Kidney (tissue), 14 donors: ENCODE data around the gene RFPL1. TPM values are rescaled to one million over a fixed set of nuclear protein-coding genes. Genes with fewer than 3 reads are reported as not detected.
A peak's percentile ranks its signal among the peaks of the same experiment; 100 is the strongest.

Experiments used
- DNase-seq, 5 donors: peaks; one replicate each; pipeline ENCODE4 v3.0.0-alpha.2; 2013 to 2020
- FAIRE-seq: peaks from 2 replicates; lab custom pipeline; 2012; peaks lifted over from hg19 to GRCh38; lab: Jason Lieb, UNC
- H3K27ac ChIP-seq, 2 donors: one replicate each; pipeline ENCODE4 v1.7.0; 2013; ENCODE audit warnings: low read depth in 2 of 2, low read length in 2 of 2, inconsistent platforms in 1 of 2
- H3K27me3 ChIP-seq: one replicate; pipeline ENCODE4 v1.7.1; 2013; ENCODE audit warnings: low read length, inconsistent platforms; ENCODE audit not compliant: control insufficient read depth, insufficient read depth
- H3K36me3 ChIP-seq, 3 donors: one replicate each; pipeline versions ENCODE4 v1.7.0 to v1.7.1; 2013; ENCODE audit warnings: low read length in 3 of 3, control low read depth in 1 of 3, inconsistent platforms in 1 of 3; ENCODE audit not compliant: insufficient read depth in 3 of 3, control insufficient read depth in 2 of 3
- H3K4me1 ChIP-seq, 3 donors: one replicate each; pipeline versions ENCODE4 v1.7.0 to v1.7.1; 2013; ENCODE audit warnings: low read length in 3 of 3, inconsistent platforms in 1 of 3, low read depth in 1 of 3; ENCODE audit not compliant: control insufficient read depth in 2 of 3, insufficient read depth in 2 of 3
- H3K4me3 ChIP-seq, 3 donors: one replicate each; pipeline versions ENCODE4 v1.7.0 to v1.8.1; 2013; ENCODE audit warnings: low read length in 3 of 3, control low read depth in 1 of 3, inconsistent platforms in 1 of 3
- H3K9ac ChIP-seq, 3 donors: one replicate each; pipeline versions ENCODE4 v1.7.0 to v1.7.1; 2013; ENCODE audit warnings: low read length in 3 of 3, control low read depth in 1 of 3, inconsistent platforms in 1 of 3
- H3K9me3 ChIP-seq, 3 donors: one replicate each; pipeline versions ENCODE4 v1.7.0 to v1.7.1; 2013; ENCODE audit warnings: low read length in 3 of 3, control low read depth in 1 of 3, inconsistent platforms in 1 of 3; ENCODE audit not compliant: control insufficient read depth in 2 of 3, insufficient read depth in 1 of 3
- CTCF ChIP-seq: IDR thresholded peaks from 3 replicates; pipeline ENCODE4 v1.5.1; 2012; ENCODE audit warnings: mild to moderate bottlenecking, moderate library complexity, borderline replicate concordance; ENCODE audit not compliant: insufficient read depth; ENCODE audit errors: extremely low read depth
- intact Hi-C: fragments of 100-400 bp; cut with DNase I; formaldehyde crosslinking; loops from one replicate; pipeline ENCODE4 v1.11.1; 2022
- polyA plus RNA-seq: library from polyadenylated mRNA; stranded (reverse); fragments of 350-450 nt; fragmentation: Illumina TruSeq; extraction: RNeasy Lipid Tissue Mini Kit (QIAGEN cat#74804); gene quantifications from one replicate; pipeline ENCODE4 v1.2.3, GENCODE V29; 2014; ENCODE audit warnings: low read depth, low replicate concordance; ENCODE audit not compliant: insufficient read depth
- total RNA-seq: library from RNA; stranded (reverse); fragmentation: NEBNext Ultra II Directional; extraction: Animal tissue kit (Norgen Biotek cat#: 25700); gene quantifications from one replicate; pipeline ENCODE4 v1.2.1, GENCODE V29; 2021
- donor health status: control.
- donor health status: control.
- donor health status: control.
- donor health status: control.
- donor health status: control.
- donor health status: DM: yes; HTN: yes; CAD: no.
- donor health status: Normal renal cell carcinoma (clear cell type).

Gene RFPL1
- total and polyA plus RNA-seq, 2 donors from 2014 or later: not detected

DNA sequence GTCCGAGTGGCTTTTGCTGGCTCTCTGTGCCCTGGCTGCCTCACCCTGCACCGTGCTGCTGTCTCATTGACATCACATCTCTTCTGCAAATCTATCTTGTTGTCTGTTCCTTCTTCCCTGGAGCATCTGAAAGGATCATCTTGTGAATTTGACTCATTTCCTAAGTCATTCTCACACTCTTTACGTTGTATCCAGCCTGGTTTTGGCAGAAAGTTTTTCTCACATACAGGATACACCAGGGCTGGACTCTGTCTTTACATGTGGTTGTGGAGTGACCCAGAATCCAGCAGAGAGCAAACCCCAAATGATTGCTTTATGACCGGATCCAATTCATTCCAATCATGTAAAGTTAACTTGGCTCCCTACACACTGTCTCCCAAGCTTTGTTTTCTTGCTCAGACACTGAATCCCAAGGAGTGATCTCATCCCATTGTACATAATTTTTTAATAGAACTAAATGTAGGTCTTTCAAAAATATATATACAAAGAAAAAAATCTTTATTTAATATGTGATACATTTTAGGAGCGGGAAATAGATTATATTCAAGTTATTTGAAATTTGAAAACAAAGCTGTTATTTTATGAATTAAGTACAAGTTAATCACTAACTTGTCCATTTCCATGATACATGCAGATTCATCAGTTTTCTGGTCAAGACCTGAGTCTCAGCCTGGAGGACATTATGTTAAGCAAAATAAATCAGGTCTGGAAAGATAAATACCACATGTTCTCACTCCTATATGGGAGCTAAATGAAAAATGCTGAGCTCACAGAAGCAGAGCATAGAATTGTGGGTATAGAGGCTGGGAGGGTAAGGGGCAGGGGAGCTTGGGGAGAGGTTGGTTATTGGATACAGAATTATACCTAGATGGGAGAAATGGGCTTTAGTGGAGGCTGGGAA, 2.9 kb upstream of the RFPL1 start:
- no peak overlapping the region for H3K4me3 ChIP-seq
- H3K27me3 ChIP-seq: no peaks in the 10 kb centered on the region
- DNase-seq: peak in 2 of 5 donors; percentile 5 to 30
- intact Hi-C loops: no loop called here
- no peak overlapping the region for H3K9ac ChIP-seq
- H3K27ac ChIP-seq: no peak overlapping the region
- FAIRE-seq: peak; percentile 27
- no peaks in the 10 kb centered on the region for H3K36me3 ChIP-seq
- H3K4me1 ChIP-seq: no peaks in the 10 kb centered on the region
- H3K9me3 ChIP-seq: no peaks in the 10 kb centered on the region
- TF ChIP-seq CTCF: no peak

GRCh38 chr22:29442976-29443375, 4.6 kb downstream of the RFPL1 start:
- H3K9ac ChIP-seq: no peak overlapping the region
- H3K9me3 ChIP-seq: no peaks in the 10 kb centered on the region
- no peak overlapping the region for H3K27ac ChIP-seq
- H3K36me3 ChIP-seq: no peaks in the 10 kb centered on the region
- TF ChIP-seq CTCF: no peak
- DNase-seq (no peak), FAIRE-seq (no peak)
- no peaks in the 10 kb centered on the region for H3K4me1 ChIP-seq
- intact Hi-C loops: no loop called here
- H3K27me3 ChIP-seq: no peaks in the 10 kb centered on the region
- no peak overlapping the region for H3K4me3 ChIP-seq

DNA sequence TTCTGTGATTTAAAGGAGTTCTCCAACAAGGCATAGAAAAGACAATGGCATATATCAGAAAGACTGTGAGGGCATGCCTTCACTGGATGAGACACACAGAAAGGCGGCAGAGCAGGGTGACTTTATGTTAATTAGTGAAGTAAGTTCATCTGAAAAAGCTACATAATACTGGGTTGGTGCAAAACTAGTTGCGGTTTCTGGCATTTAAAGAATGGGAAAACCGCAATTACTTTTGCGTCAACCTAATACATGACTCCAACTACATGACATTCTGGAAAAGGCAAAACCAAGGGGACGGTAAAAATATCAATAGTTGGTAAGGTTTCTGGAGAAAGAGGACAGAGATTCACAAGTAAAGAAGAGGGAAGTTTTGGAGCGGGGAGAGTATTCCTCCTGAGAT, 5.1 kb downstream of the RFPL1 start:
- Histone ChIP-seq H3K4me3 (no peak overlapping the region), H3K36me3 (no peaks in the 10 kb centered on the region), H3K9ac (no peak overlapping the region), H3K4me1 (no peaks in the 10 kb centered on the region), H3K27me3 (no peaks in the 10 kb centered on the region), H3K9me3 (no peaks in the 10 kb centered on the region), H3K27ac (no peak overlapping the region)
- TF ChIP-seq CTCF: no peak
- FAIRE-seq (no peak), DNase-seq (peak in 2 of 5 donors; percentile 12 to 26)
- intact Hi-C loops: no loop called here
